Measurements from ENCODE around the gene C3orf22. TPM values are rescaled to one million over a fixed set of nuclear protein-coding genes. Genes with fewer than 3 reads are reported as not detected.
"Not testable (repeated sequence)": the region's sequence is repeated elsewhere in the genome, so short reads cannot be mapped to it uniquely, and the experiment has no call there.

The C3orf22 gene, protein sequence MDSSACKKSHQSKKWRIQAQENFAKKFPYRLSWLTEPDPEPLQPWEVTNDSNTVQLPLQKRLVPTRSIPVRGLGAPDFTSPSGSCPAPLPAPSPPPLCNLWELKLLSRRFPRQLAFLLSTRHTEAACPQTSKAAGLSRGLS
- total RNA-seq (2014; rRNA removed; shearing (Covaris generic)): not detected in 2 replicates

DNA sequence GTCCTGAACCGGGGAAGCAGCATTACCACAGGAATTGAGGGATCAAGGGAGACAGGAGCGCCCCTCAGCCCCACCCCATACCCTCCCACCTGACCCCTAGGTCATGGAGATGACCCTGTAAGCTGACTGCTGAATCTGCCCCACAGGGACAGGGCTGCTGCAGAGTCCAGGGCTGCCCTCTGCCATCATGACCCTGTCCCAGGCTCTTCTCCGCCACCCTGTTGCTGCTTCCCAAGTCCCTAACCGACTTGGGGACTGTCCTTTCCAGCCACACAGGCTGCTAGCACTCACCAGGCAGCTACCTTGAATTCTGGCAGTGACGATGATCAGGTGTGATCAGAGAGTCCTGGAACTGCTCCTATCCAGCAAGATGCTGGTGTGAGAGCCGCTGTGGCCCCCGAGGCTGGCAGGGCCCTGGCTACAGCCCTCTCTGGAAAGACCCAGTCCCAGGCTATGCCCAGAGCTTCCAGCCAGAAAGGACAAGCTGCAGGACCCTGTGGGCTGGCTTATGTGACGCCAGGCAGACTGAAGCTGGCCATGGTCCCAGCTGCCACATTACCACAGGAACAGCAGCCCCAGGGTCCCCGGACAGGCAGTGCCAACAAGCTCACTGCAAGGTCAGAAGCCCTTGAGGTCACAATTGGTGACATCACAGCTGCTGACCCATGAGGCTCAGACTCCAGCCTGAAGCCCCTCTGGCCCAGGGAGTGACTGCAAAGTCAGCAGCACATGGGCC is at the start of gene C3orf22:
Gene C3orf22, minus strand, starts transcription at position 597 of the 736 bp plus-strand sequence. CDS start 5,542 bp downstream, outside the sequence.
- no peak for DNase-seq (ENCODE audit: low read depth)

DNA sequence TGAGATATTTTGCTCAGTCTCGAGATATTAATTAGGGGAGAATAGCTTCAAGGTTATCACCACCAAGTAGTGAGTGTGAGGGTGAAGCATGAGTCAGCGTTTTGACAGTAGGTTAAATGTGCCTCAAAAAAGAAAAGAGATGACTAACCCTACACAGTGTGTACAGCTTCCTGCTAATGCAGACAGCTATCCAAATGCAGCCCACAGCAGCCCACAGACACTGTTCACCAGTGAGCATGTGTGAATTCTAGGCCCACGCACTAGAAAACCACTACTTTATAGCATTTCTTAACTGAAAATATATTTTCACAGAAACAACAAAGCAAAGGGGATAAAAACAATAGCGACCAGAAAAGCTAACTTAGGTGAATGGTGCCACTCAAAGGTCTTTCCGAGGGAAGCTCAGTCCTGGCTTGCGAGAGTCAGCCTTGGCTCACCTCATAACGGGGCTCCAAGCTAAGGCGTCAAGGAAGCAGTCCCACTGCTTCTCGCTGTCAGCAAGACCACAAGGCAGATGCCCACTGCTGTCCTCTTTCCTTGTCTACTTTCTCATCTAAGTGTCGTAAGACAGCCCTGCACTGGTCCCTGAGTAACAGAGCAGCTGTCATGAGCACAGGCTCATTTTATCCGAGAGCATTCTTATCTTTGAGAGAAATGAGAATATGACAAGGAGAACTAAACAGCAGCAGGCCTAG is 48.6 kb upstream of the C3orf22 start:
- DNase-seq (ENCODE audit: low read depth): peak; percentile 74

DNA sequence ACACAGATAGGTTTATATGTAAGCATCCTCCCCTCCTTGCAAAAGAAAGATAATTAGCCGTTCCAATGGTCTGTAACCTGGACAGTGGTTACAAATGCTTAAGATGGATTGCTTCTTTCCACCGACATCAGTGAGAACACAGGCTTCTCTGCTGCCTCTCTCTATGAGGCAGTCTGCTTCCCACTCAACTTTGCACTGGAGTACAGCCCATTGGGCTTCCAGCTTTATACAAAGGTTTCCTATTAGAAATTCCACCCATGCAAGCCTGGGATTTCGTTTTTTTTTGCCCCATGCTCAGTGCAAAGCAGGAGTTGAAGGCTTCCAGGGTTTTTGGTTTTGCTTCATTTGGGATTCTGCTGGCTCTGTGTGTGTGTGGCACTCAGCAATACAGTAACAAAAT is 47.3 kb upstream of the C3orf22 start:
- no peak for DNase-seq (ENCODE audit: low read depth)

- no peak for DNase-seq (ENCODE audit: low read depth)
These were observed 46.0 kb upstream of the C3orf22 start for GRCh38 chr3:126604691-126605090.

GRCh38 chr3:126599101-126599500 is 40.4 kb upstream of the C3orf22 start:
- no peak for DNase-seq (ENCODE audit: low read depth)

DNA sequence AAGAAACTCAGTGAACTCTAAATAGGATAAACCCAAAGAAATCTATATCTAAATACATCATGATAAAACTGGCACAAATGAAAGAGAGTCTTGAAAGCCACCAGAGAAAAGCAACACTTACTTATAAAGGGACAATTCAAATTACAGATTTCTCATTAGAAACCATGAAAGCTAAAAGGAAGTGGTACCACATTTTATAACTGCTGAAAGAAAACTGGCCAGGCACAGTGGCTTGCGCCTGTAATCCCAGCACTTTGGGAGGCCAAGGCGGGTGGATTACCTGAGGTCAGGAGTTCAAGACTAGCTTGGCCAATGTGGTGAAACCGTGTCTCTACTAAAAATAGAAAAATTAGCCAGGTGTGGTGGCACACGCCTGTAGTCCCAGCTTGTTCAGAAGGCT is 36.7 kb upstream of the C3orf22 start:
- not testable (repeated sequence) for DNase-seq (ENCODE audit: low read depth)

- not testable (repeated sequence) for DNase-seq (ENCODE audit: low read depth)
These were observed 32.8 kb upstream of the C3orf22 start for GRCh38 chr3:126591515-126591914.

GRCh38 chr3:126582311-126582710 is 23.6 kb upstream of the C3orf22 start:
- DNase-seq (ENCODE audit: low read depth): no peak

- no peak for DNase-seq (ENCODE audit: low read depth)
These were observed 22.8 kb upstream of the C3orf22 start for GRCh38 chr3:126581569-126581968.

GRCh38 chr3:126580746-126581145 is 22.0 kb upstream of the C3orf22 start:
- no peak for DNase-seq (ENCODE audit: low read depth)

GRCh38 chr3:126578702-126579101 is 20.0 kb upstream of the C3orf22 start:
- DNase-seq (ENCODE audit: low read depth): no peak

DNA sequence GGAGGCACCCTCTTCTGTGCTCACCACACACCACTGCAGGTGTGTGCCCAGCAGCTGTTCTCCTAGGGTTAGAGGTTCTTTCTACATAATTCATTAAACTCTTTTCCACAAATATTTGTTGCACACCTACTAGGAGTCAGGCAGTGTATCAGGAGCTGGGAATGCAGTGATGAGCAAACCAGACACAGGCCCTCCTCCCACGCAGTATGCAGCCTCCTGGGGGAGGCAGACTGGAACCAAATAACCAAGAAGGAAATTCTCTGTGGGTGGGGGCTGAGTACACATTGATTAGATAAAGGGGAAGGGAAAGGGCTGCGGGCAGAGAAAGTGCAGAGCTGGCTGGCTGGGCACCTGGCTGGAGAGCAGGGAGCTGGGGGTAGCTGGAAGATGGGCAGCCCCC is 18.5 kb upstream of the C3orf22 start:
- no peak for DNase-seq (ENCODE audit: low read depth)

GRCh38 chr3:126573492-126574117 is 14.9 kb upstream of the C3orf22 start:
- DNase-seq (ENCODE audit: low read depth): no peak

DNA sequence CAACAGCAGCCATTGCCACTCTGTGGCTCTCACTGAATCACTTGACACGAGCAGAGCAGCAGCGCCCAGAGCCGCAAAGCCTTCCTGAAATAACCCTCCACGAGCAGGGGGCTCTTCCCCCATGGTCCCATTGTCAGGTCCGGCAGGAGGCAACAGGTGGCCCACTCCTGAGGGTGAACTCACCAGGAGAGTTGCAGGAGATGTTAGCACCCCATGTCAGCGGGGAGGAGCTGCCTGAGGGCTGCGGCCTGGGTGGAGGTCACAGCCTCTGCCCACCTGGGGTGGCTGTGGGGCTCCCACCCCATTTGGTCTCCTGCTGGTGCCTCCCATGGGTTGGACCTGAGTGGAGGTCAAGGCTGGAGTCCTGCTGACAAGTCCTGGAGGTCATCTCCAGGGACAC is 12.3 kb upstream of the C3orf22 start:
- no peak for DNase-seq (ENCODE audit: low read depth)

GRCh38 chr3:126570103-126570541 is 11.4 kb upstream of the C3orf22 start:
- DNase-seq (ENCODE audit: low read depth): no peak

DNA sequence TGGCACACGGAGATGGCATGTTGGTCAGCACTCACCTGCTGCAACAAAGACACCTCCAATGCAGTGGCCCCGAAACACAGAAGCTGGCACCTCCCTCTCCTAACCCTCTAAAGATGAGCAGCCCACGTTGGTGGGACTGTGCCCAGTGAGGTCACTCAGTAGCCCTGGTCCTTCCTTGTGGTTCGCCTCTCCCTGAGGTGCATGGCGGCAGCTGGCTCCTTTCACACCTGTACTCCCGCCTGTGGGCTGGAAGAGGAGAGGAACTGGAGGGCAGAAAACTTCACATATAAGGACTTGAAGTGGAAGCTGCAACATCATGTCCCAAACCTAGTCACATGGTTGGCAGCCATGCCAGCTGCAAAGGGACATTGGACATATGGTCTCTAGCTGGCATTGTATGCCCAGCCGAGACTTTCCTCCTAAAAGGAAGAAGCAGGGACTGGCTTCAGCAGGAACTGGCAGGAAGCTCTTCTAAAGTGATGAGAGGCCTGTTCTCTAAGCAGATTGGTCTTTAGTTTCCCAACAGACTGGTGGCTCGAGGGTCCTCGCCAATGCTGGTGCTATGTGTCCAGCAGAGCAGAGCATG is 10.8 kb upstream of the C3orf22 start:
- no peak for DNase-seq (ENCODE audit: low read depth)

DNA sequence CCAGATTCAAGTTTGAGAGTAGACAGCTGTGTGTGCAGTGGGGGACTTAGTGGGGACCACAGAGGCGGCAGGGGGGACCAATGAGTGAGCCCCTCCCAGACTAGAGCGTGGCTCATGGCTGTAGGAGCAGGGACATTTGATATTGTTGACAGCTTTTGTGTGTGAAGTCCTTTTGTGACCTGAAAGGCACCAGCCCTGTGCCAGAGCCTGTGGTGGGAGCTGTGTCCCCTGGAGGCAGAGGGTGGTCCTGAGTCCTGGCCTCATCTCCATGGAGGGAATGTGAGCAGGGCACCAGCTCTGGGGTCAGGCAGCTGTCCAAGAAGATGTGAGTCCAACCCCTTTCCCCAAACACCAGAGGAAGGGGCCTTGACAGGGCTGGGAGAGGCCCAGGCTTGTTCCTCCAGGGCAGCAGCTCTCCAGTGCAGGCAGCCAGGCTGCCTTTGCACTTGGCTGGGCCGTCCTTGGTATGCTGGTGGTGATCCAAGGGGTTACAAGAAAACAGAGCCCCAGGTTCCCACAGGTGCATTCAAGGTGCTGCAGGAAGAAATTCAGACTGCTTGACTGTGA is 10.1 kb upstream of the C3orf22 start:
- no peak for DNase-seq (ENCODE audit: low read depth)

DNA sequence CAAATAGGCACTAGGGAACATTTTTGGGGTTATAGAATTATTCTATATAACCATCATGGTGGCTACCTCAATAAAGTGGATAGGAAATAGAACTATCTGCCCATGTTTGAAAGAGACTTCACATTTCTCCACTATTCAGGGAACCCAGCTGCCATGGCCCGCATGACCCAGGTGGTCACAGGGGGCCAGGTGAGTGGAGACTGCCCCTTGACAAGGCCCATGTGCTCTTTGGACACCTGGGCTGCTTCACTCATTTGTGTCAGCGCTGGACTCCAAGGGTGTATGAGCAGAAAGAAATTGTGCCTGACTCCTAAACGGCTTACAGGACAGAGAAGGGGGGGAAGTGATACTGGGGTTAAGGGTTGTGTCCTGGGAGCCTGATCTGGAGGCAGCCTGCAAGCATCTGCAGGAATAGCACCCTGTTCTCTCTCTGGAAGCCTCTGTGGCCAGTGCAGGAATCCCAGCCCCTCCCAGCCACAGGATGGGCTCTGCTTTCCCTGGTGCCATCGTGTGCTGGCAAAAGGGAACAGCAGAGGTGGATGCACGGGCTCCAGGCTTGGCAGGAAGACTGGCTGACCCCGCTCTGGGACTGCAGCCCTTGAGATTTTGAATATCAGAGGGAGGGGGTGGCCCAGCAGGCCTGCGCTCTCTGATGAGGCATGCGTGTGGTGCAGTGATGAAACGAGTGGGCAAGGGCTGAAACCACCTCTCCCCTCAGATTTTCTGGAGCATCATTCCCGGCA is 9.1 kb upstream of the C3orf22 start:
- DNase-seq (ENCODE audit: low read depth): peak; percentile 23

DNA sequence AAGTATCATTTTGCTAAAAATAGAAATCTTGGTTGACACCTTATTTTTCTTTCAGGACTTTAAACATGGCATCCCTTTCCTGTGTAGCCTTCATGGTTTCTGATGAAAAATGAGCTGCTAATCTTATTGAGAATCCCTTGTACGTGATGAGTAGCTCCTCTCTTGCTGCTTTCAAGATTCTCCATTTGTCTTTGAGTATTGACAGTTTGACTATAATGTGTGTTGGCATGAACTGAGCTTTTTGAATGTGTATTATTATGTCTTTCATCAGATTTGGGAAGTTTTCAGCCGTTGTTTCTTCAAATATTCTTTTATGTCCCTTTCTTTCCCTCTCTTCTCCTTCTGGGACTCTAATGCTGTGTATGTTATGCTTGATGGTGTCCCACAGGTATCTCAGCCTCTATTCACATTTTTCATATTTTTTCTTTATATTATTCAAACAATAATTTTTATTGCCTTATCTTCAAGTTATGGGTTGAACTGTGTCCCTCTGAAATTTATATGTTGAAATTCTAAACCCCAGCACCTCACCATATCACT is 4.1 kb upstream of the C3orf22 start:
- DNase-seq (ENCODE audit: low read depth): no peak

- no peak for DNase-seq (ENCODE audit: low read depth)
These were observed 971 bp downstream of the C3orf22 start for GRCh38 chr3:126557761-126558160.

GRCh38 chr3:126557415-126557745 is 1.4 kb downstream of the C3orf22 start:
- DNase-seq (ENCODE audit: low read depth): no peak
